HTR-8/SVneo (cell line): Measurements from ENCODE around the gene VSTM1.

Experiments
- DNase-seq: peaks from one replicate; pipeline ENCODE4 v3.0.0; 2011; ENCODE audit warnings: low spot score, mixed read lengths; ENCODE audit not compliant: insufficient read length
- FAIRE-seq: peaks from 2 replicates; lab custom pipeline; 2011; peaks lifted over from hg19 to GRCh38; lab: Jason Lieb, UNC

VSTM1 gene

GRCh38 chr19:54014920-54015560 is 48.7 kb downstream of the VSTM1 start:
- no peak for DNase-seq
- no peak for FAIRE-seq

DNA sequence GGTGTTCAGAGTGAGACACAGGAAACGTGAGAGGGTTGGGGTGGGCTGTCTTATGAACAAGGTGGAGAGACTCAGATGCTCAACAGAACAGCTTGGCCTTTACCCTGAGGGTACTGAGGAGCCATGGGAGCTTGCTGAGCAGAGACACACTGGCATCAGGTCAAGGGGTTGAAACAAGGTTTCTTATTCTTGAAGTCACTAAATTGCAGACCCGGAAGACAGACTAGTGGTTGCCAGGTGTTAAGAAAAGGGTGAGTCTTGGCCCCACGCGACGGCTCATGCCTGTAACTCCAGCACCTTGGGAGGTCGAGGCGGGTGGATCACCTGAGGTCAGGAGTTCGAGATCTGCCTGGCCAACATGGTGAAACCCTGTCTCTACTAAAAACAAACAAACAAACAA is 49.8 kb downstream of the VSTM1 start:
- FAIRE-seq (no peak), DNase-seq (no peak)

DNA sequence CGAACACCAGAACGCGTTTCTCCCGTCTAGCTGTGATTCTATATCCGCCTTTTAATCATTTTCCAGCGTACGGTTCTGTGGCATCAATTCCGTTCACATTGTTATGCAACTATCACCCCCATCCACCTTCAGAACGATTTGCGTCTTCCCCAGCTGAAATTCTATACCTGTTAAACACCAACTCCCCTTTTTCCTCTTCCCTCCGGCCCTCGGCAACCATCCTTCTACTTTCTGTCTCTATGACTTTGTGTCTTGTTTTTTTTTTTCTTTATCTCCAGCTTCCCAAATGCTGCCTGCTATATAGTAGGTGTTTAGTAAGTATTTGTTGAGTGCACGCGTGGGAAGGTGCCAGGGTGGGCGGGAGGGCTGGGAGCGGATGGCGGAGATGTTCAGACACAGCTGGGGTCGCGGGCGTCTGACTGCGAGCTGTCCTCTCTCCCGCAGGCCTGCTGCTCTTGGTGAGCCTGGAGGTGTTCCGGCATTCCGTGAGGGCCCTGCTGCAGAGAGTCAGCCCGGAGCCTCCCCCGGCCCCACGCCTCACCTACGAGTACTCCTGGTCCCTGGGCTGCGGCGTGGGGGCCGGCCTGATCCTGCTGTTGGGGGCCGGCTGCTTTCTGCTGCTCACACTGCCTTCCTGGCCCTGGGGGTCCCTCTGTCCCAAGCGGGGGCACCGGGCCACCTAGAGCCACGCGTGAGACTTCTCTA is 52.0 kb downstream of the VSTM1 start:
- DNase-seq (no peak), FAIRE-seq (no peak)

DNA sequence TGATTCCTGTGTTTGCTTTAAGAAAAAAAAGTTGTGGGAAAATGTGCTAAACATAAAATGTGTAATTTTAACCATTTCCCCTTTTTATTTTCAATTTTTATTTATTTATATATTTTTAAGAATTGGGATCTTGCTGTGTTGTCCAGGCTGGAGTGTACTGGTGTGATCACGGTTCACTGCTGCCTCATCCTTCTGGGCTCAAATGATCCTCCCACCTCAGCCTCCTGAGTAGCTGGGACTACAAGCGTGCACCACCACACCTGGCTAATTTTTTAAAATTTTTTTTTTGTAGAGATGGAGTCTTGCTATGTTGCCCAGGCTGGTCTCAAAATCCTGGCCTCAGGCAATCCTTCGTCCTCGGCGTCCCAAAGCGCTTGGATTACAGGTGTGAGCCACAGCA is 53.2 kb downstream of the VSTM1 start:
- FAIRE-seq: no peak
- DNase-seq: no peak

GRCh38 chr19:54009440-54009839 is 54.3 kb downstream of the VSTM1 start:
- FAIRE-seq (no peak), DNase-seq (no peak)

DNA sequence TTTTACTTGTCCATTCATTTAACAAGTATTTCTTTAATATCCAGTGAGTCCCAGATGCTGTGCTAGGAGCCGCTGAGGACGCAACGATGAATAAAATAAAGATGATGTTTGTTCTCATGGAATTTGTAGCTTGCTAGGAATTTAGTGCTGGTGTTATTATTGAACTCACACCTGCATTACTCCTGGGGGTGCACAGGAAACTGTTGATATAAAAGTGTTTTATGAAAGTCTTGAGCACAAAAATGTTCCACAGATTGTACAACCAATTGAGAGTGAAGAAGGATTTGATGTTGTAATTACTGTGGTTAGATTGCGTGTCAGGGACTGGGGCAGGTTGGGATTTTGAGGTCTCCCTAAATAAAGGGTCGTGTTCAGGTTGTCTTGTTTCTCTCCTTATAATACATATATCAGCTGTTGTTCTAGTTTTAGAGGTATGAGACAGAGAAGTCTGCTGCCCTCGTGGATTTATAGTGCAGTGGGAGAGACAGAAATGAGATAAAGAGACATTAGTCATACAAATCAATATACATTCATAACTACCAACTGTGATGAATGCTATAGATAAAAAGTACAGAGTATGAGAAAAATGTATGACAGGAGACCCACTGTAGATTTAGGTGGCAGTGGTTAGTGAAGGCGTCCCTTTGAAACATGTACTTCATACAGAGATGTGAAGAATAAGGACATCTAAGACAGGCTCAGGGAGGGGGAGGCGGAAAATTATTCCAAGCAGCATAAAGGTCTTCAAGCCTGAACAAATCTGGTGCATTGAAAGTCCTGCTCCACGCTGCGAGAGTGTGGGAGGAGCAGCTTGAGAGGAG is 61.0 kb downstream of the VSTM1 start:
- DNase-seq (no peak), FAIRE-seq (no peak)

DNA sequence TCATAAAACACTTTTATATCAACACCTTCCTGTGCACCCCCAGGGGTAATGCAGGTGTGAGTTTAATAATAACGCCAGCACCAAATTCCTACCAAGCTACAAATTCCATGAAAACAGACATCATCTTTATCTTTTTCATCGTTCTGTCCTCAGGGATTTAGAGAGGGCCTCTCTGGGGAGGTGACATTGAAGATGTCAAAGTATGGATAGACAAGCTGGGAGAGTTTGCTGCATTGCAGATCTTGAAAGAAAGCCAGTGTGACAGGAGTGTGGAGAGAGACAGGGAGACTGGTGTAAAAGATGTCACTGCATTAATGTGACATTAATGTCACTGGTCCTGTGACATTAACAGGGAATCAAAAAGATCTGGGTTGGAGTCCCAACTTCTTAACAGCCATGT is 62.2 kb downstream of the VSTM1 start:
- FAIRE-seq (no peak), DNase-seq (no peak)

- DNase-seq (no peak), FAIRE-seq (no peak)
Observed at GRCh38 chr19:53999694-54000093, 64.0 kb downstream of the VSTM1 start.

GRCh38 chr19:53998223-53998622 is 65.5 kb downstream of the VSTM1 start:
- no peak for DNase-seq
- FAIRE-seq: no peak

DNA sequence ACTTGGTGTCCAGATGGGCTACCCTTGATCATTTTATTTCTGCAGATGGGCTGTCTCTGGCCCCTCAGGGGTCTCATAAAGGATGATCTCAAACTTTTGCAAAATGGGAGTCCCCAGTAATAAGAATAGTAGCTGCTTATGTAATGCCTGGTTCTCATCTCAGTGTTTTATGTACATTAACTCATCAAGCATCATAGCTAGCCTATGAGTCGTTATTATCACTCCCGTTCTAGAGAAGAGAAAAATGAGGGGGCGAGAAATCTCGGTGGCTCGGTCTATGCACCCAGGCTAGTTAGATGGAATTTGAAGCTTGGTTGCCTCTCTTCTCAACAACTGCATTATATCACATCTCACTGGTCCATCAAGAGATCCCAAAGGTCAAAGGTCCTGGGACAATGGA is 68.9 kb downstream of the VSTM1 start:
- DNase-seq (no peak), FAIRE-seq (no peak)

GRCh38 chr19:53993448-53993847 is 70.2 kb downstream of the VSTM1 start:
- DNase-seq: no peak
- no peak for FAIRE-seq

GRCh38 chr19:53992815-53993214 is 70.9 kb downstream of the VSTM1 start:
- DNase-seq (no peak), FAIRE-seq (no peak)

- DNase-seq (no peak), FAIRE-seq (no peak)
Observed at GRCh38 chr19:53992211-53992610, 71.5 kb downstream of the VSTM1 start.

DNA sequence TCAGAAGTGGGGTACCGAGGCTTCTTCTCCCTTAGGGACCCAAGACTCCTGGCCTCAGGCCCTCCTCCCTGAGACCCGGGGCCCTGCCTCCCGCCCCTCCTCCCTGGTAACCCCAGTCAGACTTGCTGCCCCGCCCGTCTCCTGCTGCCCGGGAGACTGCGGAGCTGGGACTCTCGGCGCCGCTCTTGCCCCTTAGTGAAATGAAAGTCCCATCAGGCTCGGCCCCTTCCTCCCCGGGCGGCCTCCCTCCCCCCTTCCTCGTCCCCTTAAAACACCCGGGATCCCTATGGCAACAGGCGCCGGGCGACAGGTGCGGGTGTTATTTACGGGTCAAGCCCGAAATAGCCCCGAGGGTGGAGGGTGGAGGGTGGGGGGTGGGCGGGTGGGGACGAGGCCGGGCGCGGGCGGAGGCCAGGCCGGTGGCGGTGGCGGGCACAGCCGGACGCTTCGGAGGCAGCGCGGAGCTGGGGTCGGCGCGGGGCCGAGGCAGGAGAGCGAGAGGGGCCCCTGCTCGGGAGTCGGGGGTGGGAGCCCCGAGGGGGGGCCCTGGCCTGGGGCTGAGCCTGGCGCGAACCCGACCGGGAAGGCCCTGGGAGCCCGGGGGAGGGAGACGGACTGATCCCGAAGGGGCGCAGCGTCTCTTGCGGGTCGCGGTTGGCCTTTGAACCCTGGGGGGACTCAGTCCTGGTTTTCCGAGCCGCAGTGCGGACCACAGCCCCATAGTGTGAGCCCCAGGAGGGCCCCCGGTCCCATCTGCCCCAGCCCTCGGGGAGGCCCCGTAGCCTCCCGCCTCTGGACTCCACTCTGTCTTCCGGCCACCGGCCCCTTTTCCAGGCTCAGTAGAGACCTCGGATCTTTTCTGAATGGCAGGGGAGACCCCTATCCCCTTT is 72.2 kb downstream of the VSTM1 start, which contains the start of gene CACNG6:
Gene CACNG6, plus strand, starts transcription at position 414 of the 890 bp plus-strand sequence. CDS start 1,241 bp downstream, outside the sequence.
- DNase-seq (peak; percentile 66), FAIRE-seq (peak; percentile 60)
